Mesothelial cell of epicardium (in vitro differentiated cells): ENCODE measurements around the gene RAB35. TPM values are rescaled to one million over a fixed set of nuclear protein-coding genes. Genes with fewer than 3 reads are reported as not detected.

ENCODE experiments used
- DNase-seq, 2 experiments: peaks; one replicate each; pipeline ENCODE4 v3.0.0; 2021; ENCODE audit warnings: low spot score in 2 of 2; ENCODE audit not compliant: unreplicated experiment in 2 of 2
- H3K27ac Mint-ChIP-seq: 2 replicates; pipeline ENCODE4 v1.8.0; 2021; ENCODE audit warnings: mixed read lengths
- H3K27me3 Mint-ChIP-seq: 2 replicates; pipeline ENCODE4 v1.8.0; 2021; ENCODE audit warnings: low read depth, mixed read lengths
- H3K36me3 Mint-ChIP-seq: 2 replicates; pipeline ENCODE4 v1.8.0; 2021; ENCODE audit warnings: mixed read lengths
- H3K4me1 Mint-ChIP-seq: 2 replicates; pipeline ENCODE4 v1.8.0; 2021; ENCODE audit warnings: mixed read lengths
- H3K4me3 Mint-ChIP-seq: 2 replicates; pipeline ENCODE4 v1.8.0; 2021; ENCODE audit warnings: mild to moderate bottlenecking, moderate library complexity, mixed read lengths
- H3K9me3 Mint-ChIP-seq: 2 replicates; pipeline ENCODE4 v1.8.0; 2021; ENCODE audit warnings: mixed read lengths
- CTCF ChIP-seq: fragments of 200-600 bp; sonication (generic); IDR thresholded peaks from one replicate; pipeline ENCODE4 v1.5.0; 2021; ENCODE audit warnings: antibody characterized with exemption; ENCODE audit not compliant: unreplicated experiment
- total RNA-seq: library from RNA; stranded (reverse); gene quantifications from 3 replicates; pipeline ENCODE4 v1.2.1, GENCODE V29; 2021

RAB35 gene
- total RNA-seq, 1 donor from 2014 or later, result 36.5 TPM

DNA sequence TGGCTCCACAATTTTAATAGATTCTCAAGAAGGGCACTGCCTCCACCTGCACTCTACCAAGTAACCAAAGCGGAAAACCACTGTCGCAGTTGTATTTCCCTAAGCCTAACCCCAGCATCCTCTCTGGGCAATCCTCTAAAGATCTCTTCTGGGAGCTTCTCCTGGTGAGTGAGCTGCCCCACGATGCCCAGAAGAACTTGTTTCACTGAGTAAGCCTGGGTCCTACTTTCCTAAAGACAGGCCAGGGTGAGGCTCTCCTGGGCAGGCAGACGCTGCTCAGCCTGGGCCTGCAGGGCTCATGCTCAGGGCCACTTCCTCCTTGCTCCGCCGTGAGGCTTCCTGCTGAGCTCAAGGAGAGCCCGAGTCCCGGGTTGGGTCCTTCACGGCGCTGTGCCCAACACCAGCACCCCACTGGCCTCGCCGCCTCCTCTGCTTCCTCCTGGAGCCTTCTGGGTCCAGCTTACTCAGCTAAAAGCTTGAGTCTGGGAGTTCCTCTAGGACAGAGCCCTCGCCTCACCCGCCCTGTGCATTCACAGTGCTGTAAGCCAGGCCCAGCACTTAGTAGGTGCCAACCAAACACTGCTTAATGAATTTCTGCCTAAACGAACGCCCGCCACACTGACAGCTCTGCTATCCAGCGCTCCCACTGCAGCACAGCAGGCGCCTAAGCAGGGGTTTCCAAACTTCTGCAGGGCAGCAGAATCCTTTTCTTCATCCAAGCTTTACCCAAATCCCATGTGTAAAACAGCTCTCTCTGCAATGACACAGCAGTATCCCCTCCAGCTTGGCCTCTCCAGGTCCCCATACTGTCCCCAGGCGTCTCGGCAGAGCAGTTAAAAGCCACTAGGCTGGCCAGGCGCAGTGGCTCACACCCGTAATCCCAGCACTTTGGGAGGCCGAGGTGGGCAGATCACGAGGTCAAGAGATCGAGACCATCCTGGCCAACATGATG lies 5.7 kb downstream of the RAB35 start:
- H3K4me1 Mint-ChIP-seq, result peaks cover 13% of the 10 kb centered on the region
- DNase-seq, result no peak
- H3K4me3 Mint-ChIP-seq, result no peak overlapping the region
- H3K27ac Mint-ChIP-seq, result peak overlapping the region; percentile 59
- no peaks in the 10 kb centered on the region for H3K9me3 Mint-ChIP-seq
- peaks cover 21% of the 10 kb centered on the region for H3K36me3 Mint-ChIP-seq
- no peaks in the 10 kb centered on the region for H3K27me3 Mint-ChIP-seq
- TF ChIP-seq CTCF, result no peak

DNA sequence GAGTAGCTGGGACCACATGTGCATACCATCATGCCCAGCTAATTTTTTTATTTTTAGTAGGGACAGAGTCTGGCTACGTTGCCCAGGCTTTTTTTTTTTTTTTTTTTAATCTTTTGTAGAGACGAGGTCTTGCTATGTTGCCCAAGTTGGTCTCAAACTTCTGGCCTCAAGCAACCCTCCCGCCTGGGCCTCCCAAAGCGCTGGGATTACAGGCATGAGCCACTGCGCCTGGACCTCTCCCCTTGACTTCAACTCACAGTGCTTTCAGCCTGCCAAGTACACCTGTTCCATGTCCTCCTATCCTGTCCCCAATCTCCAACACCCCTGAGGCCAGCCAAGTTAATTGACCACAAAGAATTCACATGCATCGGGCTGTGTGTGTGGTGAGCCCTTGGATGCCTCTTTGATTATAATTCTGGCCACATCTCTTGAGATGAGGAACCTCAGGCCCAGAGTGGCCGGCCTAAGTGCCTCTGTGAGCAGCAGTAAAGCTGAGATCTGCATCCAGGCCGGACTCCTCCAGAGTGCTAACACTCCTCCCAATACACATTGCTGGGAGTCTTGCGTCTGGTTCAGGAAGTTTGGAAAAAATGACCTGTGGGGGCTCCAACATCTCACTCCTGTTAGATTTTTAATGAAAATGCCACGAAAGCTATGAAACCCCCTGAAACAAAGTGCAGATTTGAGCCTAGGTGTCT lies 6.8 kb downstream of the RAB35 start:
- no peak for TF ChIP-seq CTCF
- Mint-ChIP-seq H3K4me1 (peaks cover 2% of the 10 kb centered on the region), H3K27me3 (no peaks in the 10 kb centered on the region), H3K9me3 (no peaks in the 10 kb centered on the region), H3K36me3 (peaks cover 28% of the 10 kb centered on the region), H3K27ac (no peak overlapping the region), H3K4me3 (no peak overlapping the region)
- no peak for DNase-seq

GRCh38 chr12:120106151-120106550 lies 10.4 kb downstream of the RAB35 start:
- no peak for DNase-seq
- H3K27me3 Mint-ChIP-seq, result no peaks in the 10 kb centered on the region
- peaks cover 27% of the 10 kb centered on the region for H3K36me3 Mint-ChIP-seq
- no peak for TF ChIP-seq CTCF
- H3K9me3 Mint-ChIP-seq, result no peaks in the 10 kb centered on the region
- peaks cover 9% of the 10 kb centered on the region for H3K4me1 Mint-ChIP-seq
- no peak overlapping the region for H3K4me3 Mint-ChIP-seq
- no peak overlapping the region for H3K27ac Mint-ChIP-seq

GRCh38 chr12:120103371-120103770 lies 13.2 kb downstream of the RAB35 start:
- peaks cover 24% of the 10 kb centered on the region for H3K36me3 Mint-ChIP-seq
- no peak for TF ChIP-seq CTCF
- H3K4me3 Mint-ChIP-seq, result no peak overlapping the region
- H3K9me3 Mint-ChIP-seq, result no peaks in the 10 kb centered on the region
- no peak for DNase-seq
- H3K27ac Mint-ChIP-seq, result no peak overlapping the region
- H3K4me1 Mint-ChIP-seq, result peaks cover 11% of the 10 kb centered on the region
- H3K27me3 Mint-ChIP-seq, result no peaks in the 10 kb centered on the region

- Mint-ChIP-seq H3K27me3 (no peaks in the 10 kb centered on the region), H3K27ac (no peak overlapping the region), H3K36me3 (peaks cover 24% of the 10 kb centered on the region), H3K9me3 (no peaks in the 10 kb centered on the region), H3K4me1 (peaks cover 11% of the 10 kb centered on the region), H3K4me3 (no peak overlapping the region)
- TF ChIP-seq CTCF, result no peak
- DNase-seq, result no peak
Measured at GRCh38 chr12:120103044-120103338, 13.6 kb downstream of the RAB35 start.
